ENCODE data around the gene NKD2.

NKD2 gene

DNA sequence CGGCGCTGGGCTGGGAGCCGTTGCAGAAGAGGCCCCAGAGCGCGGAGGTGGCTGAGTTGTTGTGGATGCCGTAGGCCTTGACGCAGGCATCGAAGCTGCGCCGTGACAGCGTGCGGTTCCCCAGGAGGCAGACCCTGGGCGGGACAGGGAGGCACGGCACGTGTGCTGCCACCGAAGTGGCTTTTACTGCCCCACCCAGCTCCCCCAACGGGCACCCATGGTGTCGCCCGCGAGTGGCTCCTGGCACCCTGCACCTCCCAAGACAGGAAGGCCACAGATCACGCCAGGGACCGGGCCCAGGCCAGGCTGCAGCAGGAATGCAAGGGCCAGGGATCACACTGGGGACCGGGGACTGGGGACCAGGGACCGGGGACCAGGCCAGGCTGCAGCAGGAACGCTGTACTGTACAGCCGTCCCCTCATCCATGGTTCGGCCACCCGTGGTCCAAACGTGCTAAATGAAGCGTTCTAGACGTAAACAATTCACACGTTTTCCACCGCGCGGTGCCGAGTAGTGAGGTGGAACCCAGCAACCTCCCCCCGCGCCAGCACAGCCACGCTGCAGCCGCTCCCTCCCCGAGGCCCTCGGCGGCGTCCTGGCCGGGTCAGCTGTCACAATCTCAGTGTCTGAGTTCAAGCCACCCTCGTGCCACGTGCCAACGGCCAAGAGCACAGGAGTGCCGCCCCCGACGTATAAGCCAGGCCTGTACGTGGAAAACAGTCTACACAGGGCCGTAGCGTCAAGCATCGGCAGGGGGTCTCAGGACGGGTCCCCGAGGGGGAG, 75.4 kb downstream of the NKD2 start:
- Histone ChIP-seq H3K9me2 (replicated peaks; ENCODE audit: control insufficient read depth, low read length) (no peaks in the 10 kb centered on the region), H3K79me2 (ENCODE audit: control insufficient read depth, low read length) (no peaks in the 10 kb centered on the region), H4K20me1 (ENCODE audit: control insufficient read depth, insufficient read depth, low read depth, low read length) (no peaks in the 10 kb centered on the region), H3K4me1 (ENCODE audit: control insufficient read depth, low read length) (no peaks in the 10 kb centered on the region), H3K27me3 (ENCODE audit: control insufficient read depth, low read length) (no peaks in the 10 kb centered on the region), H3K4me3 (ENCODE audit: low read length) (no peak overlapping the region), H3K9me3 (ENCODE audit: control insufficient read depth, insufficient read depth, low read length) (peaks cover 19% of the 10 kb centered on the region; the same call in 1 of the 2 replicates), H3K27ac (ENCODE audit: low read depth, low read length) (no peak overlapping the region), H3F3A (ENCODE audit: control insufficient read depth, insufficient read depth) (no peaks in the 10 kb centered on the region), H3K4me2 (ENCODE audit: low read length) (no peak overlapping the region), H3K36me3 (ENCODE audit: control insufficient read depth, low read length) (no peaks in the 10 kb centered on the region)
- TF ChIP-seq EZH2phosphoT487 (IDR thresholded peaks at IDR 0.05; ENCODE audit: borderline replicate concordance, low read length): no peak
- TF ChIP-seq, protein P1, sequence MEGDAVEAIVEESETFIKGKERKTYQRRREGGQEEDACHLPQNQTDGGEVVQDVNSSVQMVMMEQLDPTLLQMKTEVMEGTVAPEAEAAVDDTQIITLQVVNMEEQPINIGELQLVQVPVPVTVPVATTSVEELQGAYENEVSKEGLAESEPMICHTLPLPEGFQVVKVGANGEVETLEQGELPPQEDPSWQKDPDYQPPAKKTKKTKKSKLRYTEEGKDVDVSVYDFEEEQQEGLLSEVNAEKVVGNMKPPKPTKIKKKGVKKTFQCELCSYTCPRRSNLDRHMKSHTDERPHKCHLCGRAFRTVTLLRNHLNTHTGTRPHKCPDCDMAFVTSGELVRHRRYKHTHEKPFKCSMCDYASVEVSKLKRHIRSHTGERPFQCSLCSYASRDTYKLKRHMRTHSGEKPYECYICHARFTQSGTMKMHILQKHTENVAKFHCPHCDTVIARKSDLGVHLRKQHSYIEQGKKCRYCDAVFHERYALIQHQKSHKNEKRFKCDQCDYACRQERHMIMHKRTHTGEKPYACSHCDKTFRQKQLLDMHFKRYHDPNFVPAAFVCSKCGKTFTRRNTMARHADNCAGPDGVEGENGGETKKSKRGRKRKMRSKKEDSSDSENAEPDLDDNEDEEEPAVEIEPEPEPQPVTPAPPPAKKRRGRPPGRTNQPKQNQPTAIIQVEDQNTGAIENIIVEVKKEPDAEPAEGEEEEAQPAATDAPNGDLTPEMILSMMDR (IDR thresholded peaks at IDR 0.05; ENCODE audit: low read depth, low read length, poor library complexity, severe bottlenecking): no peak

DNA sequence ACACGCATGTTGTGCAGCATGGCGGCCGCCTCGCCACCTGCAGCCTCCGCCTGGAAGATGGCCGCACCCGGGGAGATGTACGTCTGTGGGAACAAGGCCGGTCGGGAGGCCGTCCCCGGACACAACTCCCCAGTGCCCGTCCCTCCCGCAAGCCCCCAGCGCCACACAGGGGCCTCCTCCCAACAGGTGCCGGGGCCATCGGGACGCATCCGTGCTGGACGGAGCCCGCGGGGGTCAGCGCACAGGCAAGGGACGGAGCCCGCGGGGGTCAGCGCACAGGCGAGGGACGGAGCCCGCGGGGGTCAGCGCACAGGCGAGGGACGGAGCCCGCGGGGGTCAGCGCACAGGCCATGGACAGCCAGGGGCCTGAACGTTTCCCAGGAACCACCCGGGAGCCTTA, 76.8 kb downstream of the NKD2 start:
- Histone ChIP-seq H3K4me1 (ENCODE audit: control insufficient read depth, low read length) (no peaks in the 10 kb centered on the region), H3K36me3 (ENCODE audit: control insufficient read depth, low read length) (no peaks in the 10 kb centered on the region)

DNA sequence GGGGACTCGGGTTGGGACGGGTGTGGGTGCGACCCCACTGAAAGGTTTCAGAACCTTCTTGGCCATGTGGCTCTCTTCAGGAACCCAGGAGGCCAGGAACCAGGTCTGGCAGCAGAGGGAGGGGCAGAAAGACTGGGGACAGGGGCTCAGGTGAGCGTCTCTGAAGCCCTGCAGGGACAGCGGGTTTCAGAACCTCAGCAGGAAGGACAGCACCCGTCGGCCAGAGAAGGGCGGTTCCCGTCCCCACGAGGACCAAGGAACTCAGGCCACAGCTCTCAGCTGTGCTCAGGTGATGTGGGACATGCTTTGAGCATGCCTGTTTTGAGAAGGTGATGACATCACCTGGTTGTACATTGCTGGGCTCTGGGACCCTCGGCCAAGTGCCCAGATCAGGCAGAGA, 77.5 kb downstream of the NKD2 start:
- H3K36me3 ChIP-seq (ENCODE audit: control insufficient read depth, low read length): no peaks in the 10 kb centered on the region
- H3F3A ChIP-seq (ENCODE audit: control insufficient read depth, insufficient read depth): no peaks in the 10 kb centered on the region
- no peak overlapping the region for H3K4me3 ChIP-seq (ENCODE audit: low read length)
- no peak for TF ChIP-seq EZH2phosphoT487 (IDR thresholded peaks at IDR 0.05; ENCODE audit: borderline replicate concordance, low read length)
- TF ChIP-seq, protein P1 (IDR thresholded peaks at IDR 0.05; ENCODE audit: low read depth, low read length, poor library complexity, severe bottlenecking): no peak
- H3K9me2 ChIP-seq (replicated peaks; ENCODE audit: control insufficient read depth, low read length): no peaks in the 10 kb centered on the region
- H4K20me1 ChIP-seq (ENCODE audit: control insufficient read depth, insufficient read depth, low read depth, low read length): no peaks in the 10 kb centered on the region
- no peak overlapping the region for H3K27ac ChIP-seq (ENCODE audit: low read depth, low read length)
- no peaks in the 10 kb centered on the region for H3K79me2 ChIP-seq (ENCODE audit: control insufficient read depth, low read length)
- H3K27me3 ChIP-seq (ENCODE audit: control insufficient read depth, low read length): no peaks in the 10 kb centered on the region
- no peaks in the 10 kb centered on the region for H3K4me1 ChIP-seq (ENCODE audit: control insufficient read depth, low read length)
- H3K9me3 ChIP-seq (ENCODE audit: control insufficient read depth, insufficient read depth, low read length): peaks cover 19% of the 10 kb centered on the region; the same call in 1 of the 2 replicates
- H3K4me2 ChIP-seq (ENCODE audit: low read length): no peak overlapping the region

More for the DNA sequence above, 76.8 kb downstream of the NKD2 start:
- Histone ChIP-seq H3K27ac (ENCODE audit: low read depth, low read length) (no peak overlapping the region), H3K4me3 (ENCODE audit: low read length) (no peak overlapping the region), H3K79me2 (ENCODE audit: control insufficient read depth, low read length) (no peaks in the 10 kb centered on the region), H3K9me2 (replicated peaks; ENCODE audit: control insufficient read depth, low read length) (no peaks in the 10 kb centered on the region), H3K9me3 (ENCODE audit: control insufficient read depth, insufficient read depth, low read length) (peaks cover 19% of the 10 kb centered on the region; the same call in 1 of the 2 replicates), H3K4me2 (ENCODE audit: low read length) (no peak overlapping the region), H4K20me1 (ENCODE audit: control insufficient read depth, insufficient read depth, low read depth, low read length) (no peaks in the 10 kb centered on the region), H3F3A (ENCODE audit: control insufficient read depth, insufficient read depth) (no peaks in the 10 kb centered on the region), H3K27me3 (ENCODE audit: control insufficient read depth, low read length) (no peaks in the 10 kb centered on the region)
- TF ChIP-seq EZH2phosphoT487 (IDR thresholded peaks at IDR 0.05; ENCODE audit: borderline replicate concordance, low read length): no peak
- TF ChIP-seq, protein P1 (IDR thresholded peaks at IDR 0.05; ENCODE audit: low read depth, low read length, poor library complexity, severe bottlenecking): no peak

Measured in DOHH2 (cell line).